Activated CD4-positive, CD25-positive, alpha-beta regulatory T cell treated with anti-CD3 and anti-CD28 coated beads, Interleukin-2, amount 50 U/mL, for 24 hours (primary cell): ENCODE results near the gene CKB.

Experiments used
- ATAC-seq, 2 donors: fragments of 150-1000 bp; cut with Tn5 transposase; one replicate each; pipeline ENCODE4 v1.10.0; 2021; ENCODE audit warnings: mild to moderate bottlenecking in 1 of 2, moderate library complexity in 1 of 2

CKB gene

GRCh38 chr14:103537175-103537990 is 14.8 kb upstream of the CKB start:
- no peak for ATAC-seq

- no peak for ATAC-seq
Measured at GRCh38 chr14:103536693-103537092, 14.1 kb upstream of the CKB start.

GRCh38 chr14:103535891-103536565 is 13.4 kb upstream of the CKB start:
- ATAC-seq: no peak

GRCh38 chr14:103535081-103535890 is 12.7 kb upstream of the CKB start:
- ATAC-seq: no peak

GRCh38 chr14:103534576-103535061 is 12.0 kb upstream of the CKB start:
- no peak for ATAC-seq

GRCh38 chr14:103533999-103534575 is 11.5 kb upstream of the CKB start:
- no peak for ATAC-seq

GRCh38 chr14:103533137-103533998 is 10.7 kb upstream of the CKB start:
- no peak for ATAC-seq

GRCh38 chr14:103532216-103533136 is 9.8 kb upstream of the CKB start:
- ATAC-seq: no peak

GRCh38 chr14:103531421-103532215 is 9.0 kb upstream of the CKB start:
- ATAC-seq: no peak

GRCh38 chr14:103530831-103531230 is 8.2 kb upstream of the CKB start:
- no peak for ATAC-seq

- no peak for ATAC-seq
Measured at GRCh38 chr14:103530390-103530789, 7.8 kb upstream of the CKB start.

- ATAC-seq: no peak
Measured at GRCh38 chr14:103529383-103530365, 7.0 kb upstream of the CKB start.

- peak; percentile 76 for ATAC-seq
Measured at GRCh38 chr14:103528587-103529382, 6.2 kb upstream of the CKB start, which contains the start of gene TRMT61A. TSS of gene TRMT61A (plus strand) at chr14:103529196. CDS start at chr14:103529979, 783 bp downstream.

GRCh38 chr14:103528146-103528586 is 5.5 kb upstream of the CKB start:
- ATAC-seq: no peak

GRCh38 chr14:103527408-103528145 is 4.9 kb upstream of the CKB start:
- ATAC-seq: peak; percentile 57 to 62

- ATAC-seq: no peak
Measured at GRCh38 chr14:103526914-103527248, 4.3 kb upstream of the CKB start.
